ENCODE measurements around the gene DHRS1. TPM values are rescaled to one million over a fixed set of nuclear protein-coding genes. Genes with fewer than 3 reads are reported as not detected.

The DHRS1 gene
- total RNA-seq, 2 experiments from 2014 or later, result 14.7 to 14.9 TPM

DNA sequence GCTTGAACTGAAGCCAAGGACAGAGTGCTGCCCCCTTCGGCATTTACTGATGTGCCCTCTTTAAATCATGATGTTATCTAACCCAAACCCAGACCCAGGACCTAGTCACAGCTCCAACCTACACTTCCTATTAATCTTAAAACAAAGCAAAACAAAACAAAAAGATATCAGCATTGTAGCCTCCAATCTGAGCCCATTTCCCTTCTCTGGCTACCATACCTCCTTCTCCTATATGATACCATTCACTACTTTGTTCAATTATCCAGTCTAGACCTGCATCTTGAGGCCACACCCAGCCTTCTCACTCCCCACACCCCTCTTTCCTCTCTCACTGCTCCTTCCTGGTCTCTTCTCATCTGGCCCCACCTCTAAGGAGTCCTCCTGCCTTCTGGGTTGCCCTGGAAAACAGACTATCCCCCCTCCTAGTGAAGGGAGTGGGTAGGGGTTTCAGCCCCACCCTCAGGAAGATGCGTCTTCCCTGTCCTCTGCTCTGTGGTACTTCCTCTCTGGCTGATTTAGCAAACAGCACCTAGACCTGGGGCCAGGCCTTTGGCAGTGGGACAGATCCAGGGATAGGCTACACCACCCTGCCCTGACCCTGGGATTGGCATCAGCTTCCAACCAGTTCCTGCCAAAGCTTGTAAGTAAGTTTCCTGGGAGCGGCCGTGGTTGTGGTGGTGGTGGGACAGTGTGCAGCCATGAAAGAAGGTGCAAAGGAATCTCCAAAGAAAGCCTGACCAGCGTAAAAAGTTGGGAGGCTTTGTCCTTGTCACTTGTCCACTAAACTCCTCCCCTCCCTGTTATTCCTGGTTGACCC, 15.0 kb upstream of the DHRS1 start:
- Mint-ChIP-seq H3K4me3 (no peak overlapping the region), H3K36me3 (peaks cover 10% of the 10 kb centered on the region), H3K27me3 (no peaks in the 10 kb centered on the region), H3K27ac (peak overlapping the region; percentile 44), H3K9me3 (no peaks in the 10 kb centered on the region), H3K4me1 (ENCODE audit: low read depth) (peaks cover 60% of the 10 kb centered on the region)
- DNase-seq, result no peak
- CTCF ChIA-PET, result interaction anchor here (1.3 to 9.9 kb wide), 3 partner anchors 11 to 69 kb away, joined by 4 to 235 read pairs (median 197); partner anchors contain the start of genes ADCY4 and TINF2
- intact Hi-C loops (cut with micrococcal nuclease), result loop anchor here (5.0 kb wide), 2 partner anchors 118 to 262 kb away; partner anchors contain the start of gene CARMIL3
- POLR2A ChIA-PET, result interaction anchor here (0.8 kb wide), 1 partner anchor 122 kb away, joined by 3 read pairs; no protein-coding TSS in a partner anchor

DNA sequence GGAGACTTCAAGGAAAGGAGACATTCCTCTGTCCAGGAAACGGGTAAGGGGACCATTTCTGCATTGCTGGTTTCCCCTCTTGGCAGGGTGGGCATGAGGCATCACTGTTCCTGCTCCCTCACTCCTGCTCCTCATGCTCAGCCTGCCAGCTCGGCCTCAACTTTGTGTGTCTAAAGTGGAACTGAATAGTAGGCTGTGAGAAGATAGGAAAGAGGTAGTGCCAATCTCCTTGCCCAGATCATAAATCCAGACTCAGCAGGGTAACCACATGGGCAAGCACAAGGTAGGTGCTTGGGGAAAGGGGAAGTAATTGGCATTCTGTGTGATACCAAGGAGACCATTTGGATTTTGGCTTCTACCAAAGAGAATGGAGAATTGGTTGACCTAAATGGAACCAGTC, 14.3 kb upstream of the DHRS1 start:
- no peaks in the 10 kb centered on the region for H3K9me3 Mint-ChIP-seq
- no peaks in the 10 kb centered on the region for H3K27me3 Mint-ChIP-seq
- H3K27ac Mint-ChIP-seq, result peak overlapping the region; percentile 11
- DNase-seq, result no peak
- intact Hi-C loops (cut with micrococcal nuclease), result loop anchor here (5.0 kb wide), 2 partner anchors 118 to 262 kb away; partner anchors contain the start of gene CARMIL3
- CTCF ChIA-PET, result interaction anchor here (1.3 to 9.9 kb wide), 4 partner anchors 11 to 120 kb away, joined by 4 to 235 read pairs (median 166); partner anchors contain the start of genes ADCY4, CBLN3, KHNYN and TINF2
- peaks cover 67% of the 10 kb centered on the region for H3K4me1 Mint-ChIP-seq (ENCODE audit: low read depth)
- H3K36me3 Mint-ChIP-seq, result peaks cover 10% of the 10 kb centered on the region
- no peak overlapping the region for H3K4me3 Mint-ChIP-seq
- POLR2A ChIA-PET, result interaction anchor here (0.8 kb wide), 1 partner anchor 123 kb away, joined by 3 read pairs; no protein-coding TSS in a partner anchor

- ChIA-PET CTCF (interaction anchor here (0.6 to 9.9 kb wide), 10 partner anchors 10 to 121 kb away, joined by 3 to 235 read pairs (median 6); partner anchors contain the start of genes ADCY4, CBLN3, DHRS1 and KHNYN), POLR2A (interaction anchor here (1.0 to 1.2 kb wide), 2 partner anchors 13 to 16 kb away, joined by 4 read pairs; partner anchors contain the start of genes DHRS1 and NOP9)
- Mint-ChIP-seq H3K9me3 (no peaks in the 10 kb centered on the region), H3K4me1 (ENCODE audit: low read depth) (peaks cover 73% of the 10 kb centered on the region), H3K4me3 (peak overlapping the region; percentile 79), H3K27me3 (no peaks in the 10 kb centered on the region), H3K36me3 (peaks cover 13% of the 10 kb centered on the region), H3K27ac (peak overlapping the region; percentile 84)
- peak; percentile 68 for DNase-seq
- intact Hi-C loops (cut with micrococcal nuclease), result loop anchor here (5.0 kb wide), 2 partner anchors 119 to 261 kb away; partner anchors contain the start of gene CARMIL3
These were observed 13.3 kb upstream of the DHRS1 start for GRCh38 chr14:24312736-24313507.

GRCh38 chr14:24311837-24312615, 12.4 kb upstream of the DHRS1 start:
- no peak for DNase-seq
- H3K9me3 Mint-ChIP-seq, result no peaks in the 10 kb centered on the region
- ChIA-PET POLR2A (interaction anchor here (1.0 to 1.3 kb wide), 6 partner anchors 12 to 124 kb away, joined by 3 to 6 read pairs (median 4); partner anchors contain the start of genes CBLN3, DHRS1, KHNYN and NOP9), CTCF (interaction anchor here (0.7 to 9.9 kb wide), 15 partner anchors 9 to 130 kb away, joined by 3 to 235 read pairs (median 6); partner anchors contain the start of genes ADCY4, CBLN3, CHMP4A and DHRS1)
- no peaks in the 10 kb centered on the region for H3K27me3 Mint-ChIP-seq
- peaks cover 18% of the 10 kb centered on the region for H3K36me3 Mint-ChIP-seq
- H3K4me1 Mint-ChIP-seq (ENCODE audit: low read depth), result peaks cover 72% of the 10 kb centered on the region
- intact Hi-C loops (cut with micrococcal nuclease), result loop anchor here (1.0 to 5.0 kb wide), 4 partner anchors 21 to 260 kb away; partner anchors contain the start of genes CARMIL3 and RABGGTA
- peak overlapping the region; percentile 84 for H3K27ac Mint-ChIP-seq
- H3K4me3 Mint-ChIP-seq, result peak overlapping the region; percentile 79

DNA sequence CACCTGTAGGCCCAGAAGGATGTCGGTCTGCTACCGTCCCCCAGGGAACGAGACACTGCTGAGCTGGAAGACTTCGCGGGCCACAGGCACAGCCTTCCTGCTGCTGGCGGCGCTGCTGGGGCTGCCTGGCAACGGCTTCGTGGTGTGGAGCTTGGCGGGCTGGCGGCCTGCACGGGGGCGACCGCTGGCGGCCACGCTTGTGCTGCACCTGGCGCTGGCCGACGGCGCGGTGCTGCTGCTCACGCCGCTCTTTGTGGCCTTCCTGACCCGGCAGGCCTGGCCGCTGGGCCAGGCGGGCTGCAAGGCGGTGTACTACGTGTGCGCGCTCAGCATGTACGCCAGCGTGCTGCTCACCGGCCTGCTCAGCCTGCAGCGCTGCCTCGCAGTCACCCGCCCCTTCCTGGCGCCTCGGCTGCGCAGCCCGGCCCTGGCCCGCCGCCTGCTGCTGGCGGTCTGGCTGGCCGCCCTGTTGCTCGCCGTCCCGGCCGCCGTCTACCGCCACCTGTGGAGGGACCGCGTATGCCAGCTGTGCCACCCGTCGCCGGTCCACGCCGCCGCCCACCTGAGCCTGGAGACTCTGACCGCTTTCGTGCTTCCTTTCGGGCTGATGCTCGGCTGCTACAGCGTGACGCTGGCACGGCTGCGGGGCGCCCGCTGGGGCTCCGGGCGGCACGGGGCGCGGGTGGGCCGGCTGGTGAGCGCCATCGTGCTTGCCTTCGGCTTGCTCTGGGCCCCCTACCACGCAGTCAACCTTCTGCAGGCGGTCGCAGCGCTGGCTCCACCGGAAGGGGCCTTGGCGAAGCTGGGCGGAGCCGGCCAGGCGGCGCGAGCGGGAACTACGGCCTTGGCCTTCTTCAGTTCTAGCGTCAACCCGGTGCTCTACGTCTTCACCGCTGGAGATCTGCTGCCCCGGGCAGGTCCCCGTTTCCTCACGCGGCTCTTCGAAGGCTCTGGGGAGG, 11.3 kb upstream of the DHRS1 start, which contains the start of gene LTB4R:
Gene LTB4R, plus strand, starts transcription at position 857 of the 959 bp plus-strand sequence. CDS start 4,150 bp downstream, outside the sequence.
- POLR2A ChIA-PET, result interaction anchor here (0.6 to 4.6 kb wide), 12 partner anchors 11 to 230 kb away, joined by 3 to 17 read pairs (median 4); partner anchors contain the start of genes CBLN3, DHRS1, KHNYN and NOP9
- Mint-ChIP-seq H3K27me3 (no peaks in the 10 kb centered on the region), H3K4me1 (ENCODE audit: low read depth) (peaks cover 69% of the 10 kb centered on the region), H3K4me3 (peak within 1 kb of the TSS; percentile 79), H3K9me3 (no peaks in the 10 kb centered on the region), H3K27ac (peak within 1 kb of the TSS; percentile 84), H3K36me3 (peaks cover 26% of the 10 kb centered on the region)
- intact Hi-C loops (cut with micrococcal nuclease), result loop anchor here (1.0 to 5.0 kb wide), 5 partner anchors 22 to 259 kb away; partner anchors contain the start of genes CARMIL3, RABGGTA and TINF2
- DNase-seq, result peak; percentile 81
- CTCF ChIA-PET, result interaction anchor here (0.8 to 9.9 kb wide), 21 partner anchors 8 to 150 kb away, joined by 3 to 235 read pairs (median 6); partner anchors contain the start of genes ADCY4, CBLN3, CHMP4A and DHRS1

DNA sequence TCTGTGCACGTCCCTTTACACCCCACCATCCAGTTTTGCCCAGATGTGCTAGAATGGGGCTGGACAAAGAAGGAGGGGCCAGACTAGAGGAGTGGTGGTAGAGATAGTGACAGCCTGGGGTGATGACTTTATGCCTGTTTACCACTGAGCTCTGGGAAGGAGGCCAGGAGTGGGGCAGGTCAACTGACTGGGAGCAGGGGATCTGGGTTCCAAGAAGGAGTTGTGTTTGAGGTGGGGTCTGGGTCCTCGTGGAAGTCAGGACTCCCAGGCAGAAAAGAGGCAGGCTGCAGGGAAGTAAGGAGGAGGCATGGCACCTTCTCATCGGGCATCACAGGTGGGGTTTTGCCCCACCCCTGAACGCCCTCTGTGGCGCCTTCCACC, 10.7 kb upstream of the DHRS1 start:
- POLR2A ChIA-PET, result interaction anchor here (0.6 to 4.6 kb wide), 9 partner anchors 10 to 230 kb away, joined by 3 to 17 read pairs (median 3); partner anchors contain the start of genes DHRS1, MDP1, NOP9 and PSME2
- Mint-ChIP-seq H3K27me3 (no peaks in the 10 kb centered on the region), H3K36me3 (peaks cover 32% of the 10 kb centered on the region), H3K4me1 (ENCODE audit: low read depth) (peaks cover 64% of the 10 kb centered on the region), H3K27ac (peak overlapping the region; percentile 72), H3K9me3 (no peaks in the 10 kb centered on the region), H3K4me3 (peak overlapping the region; percentile 79)
- no peak for DNase-seq
- CTCF ChIA-PET, result interaction anchor here (0.8 to 9.9 kb wide), 19 partner anchors 11 to 252 kb away, joined by 3 to 235 read pairs (median 6); partner anchors contain the start of genes ADCY4, CBLN3, CHMP4A and DHRS1
- intact Hi-C loops (cut with micrococcal nuclease), result loop anchor here (1.0 to 5.0 kb wide), 4 partner anchors 23 to 258 kb away; partner anchors contain the start of genes CARMIL3 and TINF2

GRCh38 chr14:24309538-24310264, 10.1 kb upstream of the DHRS1 start, which contains the start of gene LTB4R2:
Gene LTB4R2 (plus strand): TSS chr14:24310140. CDS start chr14:24310665, 525 bp downstream.
- DNase-seq, result no peak
- intact Hi-C loops (cut with micrococcal nuclease), result loop anchor here (1.0 to 5.0 kb wide), 4 partner anchors 23 to 257 kb away; partner anchors contain the start of genes CARMIL3 and TINF2
- Mint-ChIP-seq H3K9me3 (no peaks in the 10 kb centered on the region), H3K36me3 (peaks cover 37% of the 10 kb centered on the region), H3K27ac (peak within 1 kb of the TSS; percentile 84), H3K27me3 (no peaks in the 10 kb centered on the region), H3K4me3 (peak within 1 kb of the TSS; percentile 79), H3K4me1 (ENCODE audit: low read depth) (peaks cover 61% of the 10 kb centered on the region)
- POLR2A ChIA-PET, result interaction anchor here (0.6 to 4.6 kb wide), 8 partner anchors 9 to 229 kb away, joined by 3 to 17 read pairs (median 3); partner anchors contain the start of genes DHRS1, MDP1, NOP9 and PSME2
- CTCF ChIA-PET, result interaction anchor here (0.8 to 9.9 kb wide), 19 partner anchors 11 to 251 kb away, joined by 3 to 235 read pairs (median 6); partner anchors contain the start of genes ADCY4, CBLN3, CHMP4A and DHRS1

DNA sequence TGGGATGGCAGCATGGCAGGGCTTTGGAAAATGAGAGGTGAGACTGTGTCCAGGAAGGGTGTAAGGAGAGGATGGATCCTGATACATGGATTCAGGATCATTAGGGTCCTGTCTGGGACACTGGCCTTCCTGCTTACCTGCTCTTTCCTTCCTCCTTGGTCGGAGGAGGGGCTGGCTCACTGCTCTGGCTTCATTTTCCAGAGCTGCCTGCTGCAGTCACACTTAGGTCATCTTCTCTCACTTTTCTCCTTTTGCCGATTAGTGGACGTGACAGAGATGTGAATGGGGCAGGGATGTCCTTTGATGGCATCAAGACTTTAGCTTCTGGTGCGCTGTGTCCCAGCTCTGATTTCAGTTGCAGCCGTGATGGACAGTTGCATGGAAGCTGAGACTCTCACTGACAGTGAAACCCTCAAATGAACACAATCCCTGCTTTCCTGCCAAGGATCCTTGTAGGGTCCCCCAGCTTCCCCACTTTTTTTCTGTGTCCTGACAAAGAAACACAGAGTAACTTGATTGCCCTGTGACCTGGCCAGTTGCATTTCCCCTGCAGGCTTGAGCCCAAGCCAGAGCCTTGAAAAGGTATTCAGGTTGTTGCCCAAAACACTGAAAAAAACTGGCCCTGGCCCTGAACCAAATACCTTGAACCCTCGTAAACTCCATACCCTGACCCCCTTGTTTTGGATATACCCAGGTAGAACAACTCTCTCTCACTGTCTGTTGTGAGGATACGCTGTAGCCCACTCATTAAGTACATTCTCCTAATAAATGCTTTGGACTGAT, 9.0 kb upstream of the DHRS1 start:
- Mint-ChIP-seq H3K36me3 (peaks cover 40% of the 10 kb centered on the region), H3K4me1 (ENCODE audit: low read depth) (peaks cover 49% of the 10 kb centered on the region), H3K9me3 (no peaks in the 10 kb centered on the region), H3K27ac (peak overlapping the region; percentile 8), H3K4me3 (no peak overlapping the region), H3K27me3 (no peaks in the 10 kb centered on the region)
- no peak for DNase-seq
- intact Hi-C loops (cut with micrococcal nuclease), result loop anchor here (1.0 kb wide), 1 partner anchor 9 kb away; the partner anchor contains the start of genes DHRS1 and NOP9
- POLR2A ChIA-PET, result interaction anchor here (0.7 to 4.6 kb wide), 10 partner anchors 9 to 194 kb away, joined by 3 to 17 read pairs (median 4); partner anchors contain the start of genes DCAF11, DHRS1, IPO4 and MDP1
- CTCF ChIA-PET, result interaction anchor here (0.7 to 9.9 kb wide), 44 partner anchors 9 to 250 kb away, joined by 3 to 235 read pairs (median 6); partner anchors contain the start of genes ADCY4, CBLN3, CHMP4A and DCAF11
